H4 (cell line): ENCODE measurements around the gene MAMSTR. TPM values are rescaled to one million over a fixed set of nuclear protein-coding genes. Genes with fewer than 3 reads are reported as not detected.

ENCODE experiments used
- DNase-seq: peaks from one replicate; pipeline ENCODE4 v3.0.0-alpha.2; 2015; ENCODE audit warnings: low spot score
- total RNA-seq: library from RNA; depleted of rRNA; stranded (reverse); fragments of >200 nt; shearing (Covaris generic); gene quantifications from 2 replicates; pipeline ENCODE4 v1.2.3, GENCODE V29; 2014

Gene MAMSTR
- total RNA-seq, 1 experiment from 2014 or later: 0.31 TPM

- no peak for DNase-seq
Observed at GRCh38 chr19:48746110-48746509, 26.6 kb upstream of the MAMSTR start.

- peak; percentile 58 for DNase-seq
Observed at GRCh38 chr19:48745208-48745995, 25.9 kb upstream of the MAMSTR start.

GRCh38 chr19:48742096-48742495 lies 22.6 kb upstream of the MAMSTR start:
- no peak for DNase-seq

GRCh38 chr19:48741129-48741999 lies 21.8 kb upstream of the MAMSTR start:
- no peak for DNase-seq

- no peak for DNase-seq
Observed at GRCh38 chr19:48740164-48740972, 20.8 kb upstream of the MAMSTR start, which contains the start of gene RASIP1. Gene RASIP1 (minus strand): TSS chr19:48740610. CDS start chr19:48740282, 328 bp downstream.

- no peak for DNase-seq
Observed at GRCh38 chr19:48739404-48740163, 20.1 kb upstream of the MAMSTR start.

GRCh38 chr19:48738557-48739403 lies 19.3 kb upstream of the MAMSTR start:
- peak; percentile 81 for DNase-seq

GRCh38 chr19:48737360-48737998 lies 18.0 kb upstream of the MAMSTR start:
- DNase-seq: no peak

- no peak for DNase-seq
Observed at GRCh38 chr19:48735031-48735615, 15.6 kb upstream of the MAMSTR start.

GRCh38 chr19:48734625-48735024 lies 15.1 kb upstream of the MAMSTR start:
- DNase-seq: no peak

- DNase-seq: no peak
Observed at GRCh38 chr19:48731452-48731851, 11.9 kb upstream of the MAMSTR start.

- no peak for DNase-seq
Observed at GRCh38 chr19:48728911-48729664, 9.6 kb upstream of the MAMSTR start.

- DNase-seq: peak; percentile 48
Observed at GRCh38 chr19:48726556-48726955, 7.0 kb upstream of the MAMSTR start.

GRCh38 chr19:48724796-48725753 lies 5.5 kb upstream of the MAMSTR start:
- DNase-seq: peak; percentile 96

GRCh38 chr19:48722196-48722708 lies 2.7 kb upstream of the MAMSTR start:
- no peak for DNase-seq

GRCh38 chr19:48720613-48721296 lies 1.2 kb upstream of the MAMSTR start:
- peak; percentile 100 for DNase-seq

GRCh38 chr19:48720251-48720612 lies 707 bp upstream of the MAMSTR start:
- DNase-seq: no peak
